Effector memory CD8-positive, alpha-beta T cell (primary cell): Measurements from ENCODE around the gene ELOVL3.
"Not testable (repeated sequence)": the region's sequence is repeated elsewhere in the genome, so short reads cannot be mapped to it uniquely, and the experiment has no call there.

ENCODE experiments used
- ATAC-seq: fragments of 150-1000 bp; cut with Tn5 transposase; replicated peaks from 2 replicates; pipeline ENCODE4 v1.10.0; 2021; ENCODE audit warnings: mild to moderate bottlenecking, moderate library complexity
- DNase-seq, 3 experiments: peaks; one replicate each; pipeline ENCODE4 v3.0.0; 2021
- H3K27ac Mint-ChIP-seq, 2 donors: one replicate each; pipeline ENCODE4 v1.8.0; 2022; ENCODE audit warnings: mild to moderate bottlenecking in 2 of 2, mixed read lengths in 2 of 2, moderate library complexity in 2 of 2
- H3K27me3 Mint-ChIP-seq, 2 donors: one replicate each; pipeline ENCODE4 v1.8.0; 2022; ENCODE audit warnings: mixed read lengths in 2 of 2
- H3K36me3 Mint-ChIP-seq: one replicate; pipeline ENCODE4 v1.8.0; 2022; ENCODE audit warnings: mild to moderate bottlenecking, moderate library complexity, mixed read lengths; ENCODE audit not compliant: insufficient read depth
- H3K4me1 Mint-ChIP-seq, 2 donors: one replicate each; pipeline ENCODE4 v1.8.0; 2022; ENCODE audit warnings: low read depth in 2 of 2, mixed read lengths in 2 of 2
- H3K4me3 Mint-ChIP-seq, 2 donors: one replicate each; pipeline ENCODE4 v1.8.0; 2022; ENCODE audit warnings: mild to moderate bottlenecking in 2 of 2, mixed read lengths in 2 of 2, moderate library complexity in 2 of 2
- H3K9me3 Mint-ChIP-seq, 2 donors: one replicate each; pipeline ENCODE4 v1.8.0; 2022; ENCODE audit warnings: mixed read lengths in 2 of 2
- total RNA-seq, 9 experiments: gene quantifications; one replicate each; lab custom pipeline; 2026; lab: John Stamatoyannopoulos, UW

ELOVL3 gene, protein sequence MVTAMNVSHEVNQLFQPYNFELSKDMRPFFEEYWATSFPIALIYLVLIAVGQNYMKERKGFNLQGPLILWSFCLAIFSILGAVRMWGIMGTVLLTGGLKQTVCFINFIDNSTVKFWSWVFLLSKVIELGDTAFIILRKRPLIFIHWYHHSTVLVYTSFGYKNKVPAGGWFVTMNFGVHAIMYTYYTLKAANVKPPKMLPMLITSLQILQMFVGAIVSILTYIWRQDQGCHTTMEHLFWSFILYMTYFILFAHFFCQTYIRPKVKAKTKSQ
- total RNA-seq = 0 to 0.11 (median 0) reads per million in 9 experiments

DNA sequence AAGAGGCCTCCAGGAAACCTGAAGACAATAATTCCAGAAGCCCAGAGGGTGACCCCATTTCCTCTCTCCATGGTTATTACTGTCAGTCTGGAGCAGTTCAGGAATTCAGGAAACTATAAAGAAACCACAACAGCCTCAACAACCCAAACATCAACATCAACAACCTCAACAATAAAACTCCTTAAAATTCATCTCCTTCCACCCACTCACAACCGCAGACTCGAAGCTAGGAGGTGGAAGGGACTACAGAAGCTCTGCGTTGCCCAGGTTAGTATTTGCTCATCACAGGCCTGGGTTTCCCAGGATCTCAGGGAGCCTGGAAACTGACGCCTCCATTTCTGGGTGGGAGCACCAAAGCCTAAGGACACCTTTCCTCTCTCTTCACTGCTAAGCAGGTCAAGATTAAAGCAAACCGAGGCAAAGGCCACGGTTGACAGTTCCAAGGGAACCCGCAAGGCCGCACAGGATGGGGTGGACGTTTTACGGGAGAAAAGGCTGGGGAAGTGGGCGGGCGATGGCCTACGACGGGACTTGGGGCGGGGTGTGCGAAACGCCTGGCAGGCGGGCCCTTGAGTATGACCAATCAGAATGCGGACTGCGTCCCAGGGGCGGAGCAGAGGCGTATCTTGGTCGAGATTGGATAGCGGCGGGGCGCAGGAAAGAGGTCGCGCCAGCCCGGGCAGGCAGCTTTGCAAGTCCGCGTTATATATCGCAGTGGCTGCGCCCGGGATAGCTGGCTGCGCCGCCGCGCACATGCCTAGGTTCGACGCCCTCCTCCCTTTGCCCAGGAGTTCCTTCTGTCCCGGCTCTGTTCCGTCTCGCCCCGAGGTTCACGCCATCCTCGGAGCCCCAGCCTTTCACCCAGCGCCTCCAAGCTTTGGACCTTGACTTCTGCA, at the start of gene ELOVL3:
Gene ELOVL3 (plus strand): TSS at position 654 of the 896 bp plus-strand sequence. CDS start 250 bp downstream, outside the sequence.
- H3K27ac Mint-ChIP-seq = peak within 1 kb of the TSS; percentile 16 to 68
- no peaks in the 10 kb centered on the region for H3K9me3 Mint-ChIP-seq

DNA sequence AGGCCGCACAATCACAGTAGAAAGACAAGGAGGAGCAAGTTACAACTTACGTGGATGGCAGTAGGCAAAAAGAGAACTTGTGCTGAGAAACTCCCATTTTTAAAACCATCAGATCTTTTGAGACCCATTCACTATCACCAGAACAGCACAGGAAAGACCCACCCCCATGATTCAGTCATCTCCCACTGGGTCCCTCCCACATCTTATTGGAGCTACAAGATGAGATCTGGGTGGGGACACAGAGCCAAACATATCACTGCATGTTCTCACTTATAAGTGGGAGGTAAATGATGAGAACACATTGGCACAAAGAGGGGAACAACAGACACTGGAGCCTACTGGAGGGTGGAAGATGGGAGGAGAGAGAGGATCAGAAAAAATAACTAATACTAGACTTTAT, 41.5 kb upstream of the ELOVL3 start:
- Mint-ChIP-seq H3K4me1 (peaks cover 3 to 5% of the 10 kb centered on the region in 2 donors), H3K27ac (no peak overlapping the region), H3K4me3 (no peak overlapping the region), H3K9me3 (no peaks in the 10 kb centered on the region), H3K36me3 (peaks cover under 1% of the 10 kb centered on the region), H3K27me3 (peaks cover 0 to 7% of the 10 kb centered on the region in 2 donors)
- DNase-seq = no peak
- ATAC-seq = no peak

More for the DNA sequence above, at the start of gene ELOVL3:
- Mint-ChIP-seq H3K36me3 (no peaks in the 10 kb centered on the region), H3K4me1 (peaks cover 18 to 24% of the 10 kb centered on the region in 2 donors), H3K27me3 (peaks cover 31 to 54% of the 10 kb centered on the region in 2 donors), H3K4me3 (peak within 1 kb of the TSS; percentile 70 to 78)
- ATAC-seq (peak; percentile 88), DNase-seq (peak; percentile 80)

DNA sequence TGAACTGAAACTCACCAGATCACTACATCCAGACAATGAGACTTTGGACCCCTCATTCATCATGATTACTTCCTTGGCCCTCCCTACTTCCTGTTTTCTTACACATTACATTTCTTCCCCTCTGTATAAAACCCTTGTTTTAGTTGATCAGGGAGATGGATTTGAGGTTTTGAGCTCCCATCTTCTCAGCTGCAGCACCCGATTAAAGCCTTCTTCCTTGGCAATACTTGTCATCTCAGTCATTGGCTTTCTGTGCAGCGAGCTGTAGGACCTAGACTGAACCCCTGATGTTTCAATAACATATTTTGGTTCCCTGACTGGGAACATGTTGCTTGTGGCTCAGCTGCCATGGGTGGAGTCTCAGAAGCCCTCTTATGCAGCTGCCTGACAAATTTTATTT, 40.8 kb upstream of the ELOVL3 start:
- Mint-ChIP-seq H3K9me3 (no peaks in the 10 kb centered on the region), H3K27me3 (peaks cover 0 to 7% of the 10 kb centered on the region in 2 donors), H3K4me3 (no peak overlapping the region), H3K4me1 (peaks cover 6 to 7% of the 10 kb centered on the region in 2 donors), H3K27ac (no peak overlapping the region), H3K36me3 (peaks cover 3% of the 10 kb centered on the region)
- ATAC-seq = no peak
- DNase-seq = no peak

DNA sequence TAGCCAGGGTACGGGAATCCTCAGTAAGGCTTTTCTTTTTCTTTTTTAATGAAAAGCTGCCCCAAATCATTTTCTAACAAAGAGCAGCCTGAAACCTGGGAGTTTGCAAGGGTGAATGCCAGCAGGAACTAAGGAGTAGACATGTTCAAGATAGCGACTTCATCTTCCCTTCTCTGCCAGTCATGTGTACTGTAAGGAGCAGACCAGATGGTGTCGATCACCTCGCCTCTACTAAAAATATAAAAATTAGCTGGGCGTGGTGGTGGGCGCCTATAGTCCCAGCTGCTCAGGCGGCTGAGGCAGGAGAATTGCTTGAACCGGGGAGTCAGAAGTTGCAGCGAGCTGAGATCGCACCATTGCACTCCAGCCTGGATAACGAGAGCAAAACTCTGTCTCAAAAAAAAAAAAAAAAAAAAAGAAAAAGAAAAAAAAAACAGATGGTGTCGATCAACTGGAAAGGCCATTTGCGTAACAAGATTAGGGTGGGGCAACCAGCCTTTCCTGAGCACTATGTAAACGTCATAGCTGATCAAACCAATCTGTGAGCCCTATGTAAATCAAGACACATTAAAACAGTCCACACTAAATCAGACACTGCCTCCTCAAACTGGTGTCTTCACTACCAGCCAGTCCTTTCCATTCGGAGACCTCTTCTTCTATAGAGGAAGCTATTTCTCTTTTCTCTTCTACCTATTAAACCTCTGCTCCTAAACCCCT, 40.1 kb upstream of the ELOVL3 start:
- Mint-ChIP-seq H3K36me3 (peaks cover 3% of the 10 kb centered on the region), H3K4me3 (no peak overlapping the region), H3K27ac (no peak overlapping the region), H3K4me1 (peaks cover 6 to 7% of the 10 kb centered on the region in 2 donors), H3K27me3 (peaks cover 0 to 3% of the 10 kb centered on the region in 2 donors), H3K9me3 (no peaks in the 10 kb centered on the region)
- DNase-seq (no peak), ATAC-seq (no peak)

DNA sequence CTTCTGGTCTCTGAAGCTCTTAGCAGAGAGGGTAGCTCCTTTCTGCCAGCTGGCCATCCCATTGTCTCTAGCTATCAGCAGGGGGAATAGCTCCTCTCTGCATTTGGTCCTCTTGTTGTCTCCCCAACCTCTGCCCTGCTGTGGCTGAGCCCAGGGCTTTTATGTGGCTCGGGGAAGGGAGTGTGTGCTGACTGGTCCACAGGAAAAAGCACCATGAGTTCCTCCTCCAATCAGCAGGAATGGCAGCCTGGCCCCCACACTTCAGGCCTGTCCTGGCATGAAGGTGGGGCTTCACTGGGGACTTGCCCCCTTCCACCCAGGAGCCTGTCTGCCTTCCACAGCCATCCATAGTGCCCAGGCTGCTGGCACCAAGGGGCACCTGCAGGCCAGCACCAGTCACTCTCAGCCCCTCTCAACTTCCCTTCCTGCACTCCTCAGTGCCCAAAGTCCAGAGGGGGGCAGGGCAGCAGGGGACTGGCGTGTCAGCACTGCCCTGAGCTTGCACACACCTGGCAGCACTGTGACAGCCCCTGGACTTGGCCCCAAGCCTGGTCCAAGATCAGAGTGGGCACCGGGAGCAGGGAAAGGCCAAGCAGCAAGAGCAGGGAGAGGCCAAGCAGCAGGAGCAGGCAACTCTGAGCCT, 37.7 kb upstream of the ELOVL3 start:
- peak overlapping the region; percentile 81 to 87 for H3K27ac Mint-ChIP-seq
- DNase-seq (no peak), ATAC-seq (no peak)
- peaks cover 6 to 7% of the 10 kb centered on the region in 2 donors for H3K4me1 Mint-ChIP-seq
- H3K36me3 Mint-ChIP-seq = peaks cover 6% of the 10 kb centered on the region
- no peaks in the 10 kb centered on the region for H3K27me3 Mint-ChIP-seq
- no peak overlapping the region for H3K4me3 Mint-ChIP-seq
- H3K9me3 Mint-ChIP-seq = no peaks in the 10 kb centered on the region

DNA sequence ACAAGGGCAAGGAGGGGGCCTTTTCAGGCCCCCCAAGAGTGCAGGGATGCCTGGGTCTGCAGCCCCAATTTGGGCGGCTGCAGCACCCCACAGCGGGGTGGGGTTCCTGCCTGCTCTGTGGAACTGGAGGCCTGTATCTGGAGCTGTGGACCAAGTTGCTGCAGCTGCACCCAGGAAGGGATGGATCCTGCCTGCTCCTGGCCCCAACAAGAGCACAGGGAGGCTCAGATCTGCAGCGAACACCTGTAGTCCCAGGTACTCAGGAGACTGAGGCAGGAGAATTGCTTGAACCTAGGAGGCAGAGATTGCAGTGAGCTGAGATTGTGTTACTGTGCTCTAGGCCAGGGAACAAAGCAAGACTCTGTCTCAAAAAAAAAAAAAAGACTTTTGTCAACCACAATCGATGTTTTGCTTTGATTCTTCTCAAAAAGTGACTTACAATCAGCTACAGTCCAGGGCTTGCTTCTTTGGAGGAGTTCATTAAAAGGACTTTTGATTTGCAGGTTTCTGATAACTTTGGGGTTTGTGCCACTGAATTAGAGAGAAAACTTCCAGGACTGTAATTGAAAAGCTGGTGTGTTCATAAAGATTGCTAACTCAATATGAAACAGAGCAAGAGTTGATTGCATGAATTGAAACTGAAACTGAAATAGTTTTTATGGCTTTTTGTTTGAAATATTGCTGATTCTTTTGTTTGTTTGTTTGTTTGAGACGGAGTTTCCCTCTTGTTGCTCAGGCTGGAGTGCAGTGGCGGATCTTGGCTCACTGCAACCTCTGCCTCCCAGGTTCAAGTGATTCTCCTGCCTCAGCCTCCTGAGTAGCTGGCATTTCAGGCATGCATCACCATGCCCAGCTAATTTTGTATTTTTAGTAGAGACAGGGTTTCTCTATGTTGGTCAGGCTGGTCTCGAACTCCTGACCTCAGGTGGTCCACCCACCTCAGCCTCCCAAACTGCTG, 36.9 kb upstream of the ELOVL3 start:
- peak; percentile 45 for ATAC-seq
- Mint-ChIP-seq H3K4me3 (peak overlapping the region; percentile 68 to 69), H3K27ac (peak overlapping the region; percentile 81 to 87)
- H3K9me3 Mint-ChIP-seq, DNase-seq, H3K27me3 Mint-ChIP-seq, H3K4me1 Mint-ChIP-seq, H3K36me3 Mint-ChIP-seq: not testable (repeated sequence)

DNA sequence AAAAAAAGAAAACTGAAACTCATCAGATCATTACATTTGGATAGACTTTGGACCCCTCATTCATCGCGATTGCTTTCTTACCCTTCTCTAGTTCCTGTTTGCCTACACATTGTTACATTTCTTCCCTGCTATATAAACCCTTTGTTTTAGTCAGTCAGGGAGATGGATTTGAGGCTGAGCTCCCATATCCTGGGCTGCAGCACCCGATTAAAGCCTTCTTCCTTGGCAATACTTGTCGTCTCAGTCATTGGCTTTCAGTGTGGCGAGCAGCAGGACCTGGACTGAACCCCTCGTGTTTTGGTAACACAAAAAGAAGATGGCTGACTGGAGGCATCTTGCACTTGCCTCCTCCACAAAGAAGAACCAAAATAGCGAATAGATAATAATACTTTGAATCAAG, 34.1 kb upstream of the ELOVL3 start:
- Mint-ChIP-seq H3K36me3 (peaks cover 6% of the 10 kb centered on the region), H3K4me1 (peaks cover 6 to 7% of the 10 kb centered on the region in 2 donors), H3K4me3 (no peak overlapping the region), H3K9me3 (no peaks in the 10 kb centered on the region), H3K27me3 (no peaks in the 10 kb centered on the region), H3K27ac (no peak overlapping the region)
- ATAC-seq = no peak
- DNase-seq = no peak

DNA sequence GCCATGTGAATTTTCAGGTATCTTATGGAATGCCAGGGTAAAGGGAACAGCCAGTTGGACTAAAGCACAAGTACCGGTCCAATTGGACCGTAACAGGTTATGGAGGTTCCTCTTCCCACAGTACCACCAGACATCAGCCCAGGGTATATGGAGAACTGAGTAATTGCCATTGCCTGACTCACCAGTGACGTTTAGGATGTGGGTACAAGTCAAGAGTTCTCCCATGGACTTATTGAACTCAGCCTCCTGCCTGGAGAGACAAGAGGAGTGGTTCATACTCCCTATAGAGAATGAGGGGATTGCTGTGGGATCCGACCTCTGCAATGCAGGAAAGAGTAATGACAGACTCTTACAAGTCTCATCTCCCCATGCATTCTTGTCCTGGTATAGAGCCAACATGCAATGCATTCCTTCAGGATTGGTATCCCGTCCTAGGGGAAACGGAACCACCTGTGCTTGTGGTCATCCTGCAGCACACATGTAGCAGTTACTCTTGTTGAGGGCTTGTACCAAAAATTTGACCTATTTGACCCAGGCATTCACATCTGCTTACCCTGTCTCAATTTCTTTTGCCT, 30.7 kb upstream of the ELOVL3 start:
- no peaks in the 10 kb centered on the region for H3K9me3 Mint-ChIP-seq
- H3K27me3 Mint-ChIP-seq = peaks cover 0 to 12% of the 10 kb centered on the region in 2 donors

DNA sequence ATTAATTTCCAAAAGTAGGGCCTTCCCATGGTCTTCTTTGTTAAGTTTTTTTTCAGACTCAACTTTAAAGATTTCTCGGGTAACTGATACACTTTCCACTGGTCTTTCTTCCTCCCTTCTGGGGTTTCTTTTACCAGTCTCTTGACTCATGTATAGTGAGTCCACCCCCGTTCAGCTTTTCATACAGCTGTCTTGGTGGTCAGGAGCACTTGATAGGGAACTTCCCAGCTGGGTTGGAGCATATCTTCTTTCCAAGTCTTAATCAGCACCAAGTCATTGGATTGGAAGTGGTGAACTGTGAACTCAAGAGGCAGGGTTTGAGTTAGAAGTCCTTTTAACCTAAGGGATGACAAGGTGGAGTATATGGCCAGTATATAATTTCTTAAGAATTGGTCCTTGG, 29.2 kb upstream of the ELOVL3 start:
- no peak for ATAC-seq
- Mint-ChIP-seq H3K4me3 (no peak overlapping the region), H3K4me1 (no peaks in the 10 kb centered on the region), H3K9me3 (no peaks in the 10 kb centered on the region), H3K27ac (no peak overlapping the region), H3K36me3 (peaks cover 3% of the 10 kb centered on the region), H3K27me3 (peaks cover 7 to 21% of the 10 kb centered on the region in 2 donors)
- no peak for DNase-seq

More for the DNA sequence above, 30.7 kb upstream of the ELOVL3 start:
- Mint-ChIP-seq H3K27ac (peak overlapping the region in 1 of 2 donors; percentile 27), H3K36me3 (peaks cover 3% of the 10 kb centered on the region), H3K4me1 (no peaks in the 10 kb centered on the region), H3K4me3 (no peak overlapping the region)
- DNase-seq (no peak), ATAC-seq (no peak)

DNA sequence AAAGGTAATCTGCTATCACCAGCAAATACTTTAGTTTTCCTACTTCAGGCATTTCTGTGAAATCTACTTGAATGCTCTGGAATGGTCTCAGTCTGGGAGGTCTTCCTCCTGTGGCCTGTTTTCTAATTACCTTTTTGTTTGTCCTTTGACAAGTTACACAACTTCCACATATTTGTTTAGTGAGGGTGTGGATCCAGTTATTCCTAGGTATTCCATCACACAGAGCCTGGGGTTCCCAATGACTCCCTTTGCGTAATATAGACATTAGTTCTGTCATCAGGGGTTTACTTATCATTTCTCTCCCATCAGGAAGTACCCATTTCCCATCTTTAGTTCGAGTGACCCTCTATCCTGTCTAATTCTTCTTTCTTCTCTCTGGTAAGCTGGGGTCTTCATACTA, 28.1 kb upstream of the ELOVL3 start:
- ATAC-seq = no peak
- Mint-ChIP-seq H3K27me3 (peaks cover 12 to 23% of the 10 kb centered on the region in 2 donors), H3K4me3 (no peak overlapping the region), H3K27ac (no peak overlapping the region), H3K4me1 (no peaks in the 10 kb centered on the region), H3K36me3 (no peaks in the 10 kb centered on the region), H3K9me3 (no peaks in the 10 kb centered on the region)
- no peak for DNase-seq

DNA sequence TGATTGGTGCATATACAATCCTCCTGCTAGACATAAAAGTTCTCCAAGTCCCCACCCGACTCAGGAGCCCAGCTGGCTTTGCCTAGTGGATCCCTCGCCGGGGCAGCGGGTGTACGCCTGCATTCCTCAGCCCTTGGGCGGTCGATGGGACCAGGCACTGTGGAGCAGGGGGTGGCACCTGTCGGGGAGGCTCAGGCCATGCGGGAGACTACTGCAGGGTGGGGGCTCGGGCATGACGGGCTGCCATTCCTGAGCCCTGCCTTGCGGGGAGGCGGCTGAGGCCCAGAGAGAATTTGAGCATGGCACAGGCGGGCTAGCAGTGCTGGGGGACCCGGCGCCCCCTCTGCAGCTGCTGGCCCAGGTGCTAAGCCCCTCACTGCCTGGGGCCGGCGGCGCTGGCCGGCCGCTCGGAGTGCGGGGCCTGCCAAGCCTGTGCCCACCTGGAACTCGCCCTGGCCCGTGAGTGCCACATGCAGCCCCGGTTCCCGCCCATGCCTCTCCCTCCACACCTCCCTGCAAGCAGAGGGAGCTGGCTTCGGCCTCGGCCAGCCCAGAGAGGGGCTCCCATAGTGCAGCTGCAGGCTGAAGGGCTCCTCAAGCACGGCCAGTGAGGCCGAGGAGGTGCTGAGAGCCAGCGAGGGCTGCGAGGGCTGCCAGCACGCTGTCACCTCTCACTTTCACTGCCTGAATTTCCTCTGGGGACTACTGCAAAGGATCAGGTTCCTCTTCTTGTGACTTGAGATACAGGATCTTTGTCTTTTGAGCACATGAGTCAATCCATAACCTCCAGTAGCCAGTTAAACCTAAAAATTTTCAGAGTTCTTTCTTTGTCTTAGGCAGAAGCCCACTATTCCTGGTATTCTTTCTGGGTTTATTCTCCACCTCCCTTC, 25.1 kb upstream of the ELOVL3 start:
- ATAC-seq (no peak), DNase-seq (no peak)
- no peaks in the 10 kb centered on the region for H3K36me3 Mint-ChIP-seq
- no peak overlapping the region for H3K27ac Mint-ChIP-seq
- no peak overlapping the region for H3K4me3 Mint-ChIP-seq
- no peaks in the 10 kb centered on the region for H3K4me1 Mint-ChIP-seq
- H3K9me3 Mint-ChIP-seq = no peaks in the 10 kb centered on the region
- peaks cover 18 to 42% of the 10 kb centered on the region in 2 donors for H3K27me3 Mint-ChIP-seq
